ENCODE measurements around the gene TM9SF1. TPM values are rescaled to one million over a fixed set of nuclear protein-coding genes. Genes with fewer than 3 reads are reported as not detected.

The TM9SF1 gene
- total and polyA plus RNA-seq, 2 of the 13 experiments (the other 11 are each of a cell fraction or from before 2014, with no cell fraction given) = 83.2 to 110 TPM

DNA sequence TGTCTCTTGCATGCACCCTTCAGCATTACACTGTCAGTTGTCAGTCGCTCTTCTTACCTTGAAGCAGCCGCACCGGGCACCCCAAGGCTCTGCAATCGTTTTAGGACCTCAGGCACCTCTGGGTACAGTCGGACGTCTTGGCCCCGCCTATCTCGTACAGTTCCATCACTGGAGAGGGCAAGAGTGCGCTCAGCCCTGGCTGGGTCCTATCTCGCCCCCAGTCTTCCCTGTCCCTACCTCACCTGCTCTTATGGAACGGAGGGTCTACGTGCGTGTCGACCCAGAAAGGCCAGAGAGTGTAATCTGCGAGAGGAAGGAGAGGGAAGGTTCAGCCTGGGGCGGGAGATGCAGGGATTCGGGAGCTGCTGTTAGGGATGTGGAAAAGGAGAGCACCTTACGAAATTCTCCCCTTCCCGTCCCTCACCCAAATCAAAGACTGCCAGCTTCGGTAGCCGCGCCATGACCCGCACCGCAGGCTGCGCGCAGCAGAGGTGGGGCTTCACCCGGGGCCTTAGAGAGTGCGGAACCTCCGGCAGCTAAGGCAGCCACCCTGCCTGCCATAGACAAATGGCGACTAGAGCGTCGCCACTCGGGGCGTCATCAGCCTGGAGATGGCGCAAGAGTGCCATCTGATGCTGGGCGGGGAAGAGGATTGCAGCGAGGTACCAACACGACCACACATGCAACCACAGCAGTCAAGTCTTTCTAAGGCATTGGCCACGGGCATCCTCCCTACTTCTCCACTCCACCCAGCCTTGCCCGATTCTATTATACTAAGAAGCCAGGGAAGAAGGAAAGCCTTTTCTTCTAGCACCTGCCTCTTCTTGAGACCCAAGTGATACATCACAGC lies 20.5 kb upstream of the TM9SF1 start, which contains the start of gene MDP1 (continued):
- TF ChIP-seq, protein P1, sequence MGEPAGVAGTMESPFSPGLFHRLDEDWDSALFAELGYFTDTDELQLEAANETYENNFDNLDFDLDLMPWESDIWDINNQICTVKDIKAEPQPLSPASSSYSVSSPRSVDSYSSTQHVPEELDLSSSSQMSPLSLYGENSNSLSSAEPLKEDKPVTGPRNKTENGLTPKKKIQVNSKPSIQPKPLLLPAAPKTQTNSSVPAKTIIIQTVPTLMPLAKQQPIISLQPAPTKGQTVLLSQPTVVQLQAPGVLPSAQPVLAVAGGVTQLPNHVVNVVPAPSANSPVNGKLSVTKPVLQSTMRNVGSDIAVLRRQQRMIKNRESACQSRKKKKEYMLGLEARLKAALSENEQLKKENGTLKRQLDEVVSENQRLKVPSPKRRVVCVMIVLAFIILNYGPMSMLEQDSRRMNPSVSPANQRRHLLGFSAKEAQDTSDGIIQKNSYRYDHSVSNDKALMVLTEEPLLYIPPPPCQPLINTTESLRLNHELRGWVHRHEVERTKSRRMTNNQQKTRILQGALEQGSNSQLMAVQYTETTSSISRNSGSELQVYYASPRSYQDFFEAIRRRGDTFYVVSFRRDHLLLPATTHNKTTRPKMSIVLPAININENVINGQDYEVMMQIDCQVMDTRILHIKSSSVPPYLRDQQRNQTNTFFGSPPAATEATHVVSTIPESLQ (CRISPR knock-in tag; conservative IDR thresholded peaks at IDR 0.05) = peak; percentile 97; the same call in 1 of the 2 replicates
- TF ChIP-seq SNRNP70 (IDR thresholded peaks at IDR 0.05; ENCODE audit: low read depth, low read length) (no peak), RBAK (CRISPR knock-in tag; IDR thresholded peaks at IDR 0.05) (peak; percentile 79), NRL (CRISPR knock-in tag; IDR thresholded peaks at IDR 0.05; ENCODE audit: borderline replicate concordance) (peak; percentile 100), ZNF652 (CRISPR knock-in tag; IDR thresholded peaks at IDR 0.05; ENCODE audit: borderline replicate concordance, low read depth) (peak; percentile 79), ZNF143 (CRISPR knock-in tag; IDR thresholded peaks at IDR 0.05) (peak; percentile 82), ZNF660 (CRISPR knock-in tag; IDR thresholded peaks at IDR 0.05; ENCODE audit: borderline replicate concordance, low read depth) (no peak; the same call in 1 of the 2 replicates), ZC3H13 (CRISPR knock-in tag; IDR thresholded peaks at IDR 0.05) (peak; percentile 96), HDAC1 (CRISPR knock-in tag; IDR thresholded peaks at IDR 0.05) (no peak), YEATS2 (CRISPR knock-in tag; IDR thresholded peaks at IDR 0.05; ENCODE audit: borderline replicate concordance) (peak; percentile 98), GFI1 (CRISPR knock-in tag; IDR thresholded peaks at IDR 0.05; ENCODE audit: borderline replicate concordance) (peak; percentile 85)
- TF ChIP-seq, protein P2, sequence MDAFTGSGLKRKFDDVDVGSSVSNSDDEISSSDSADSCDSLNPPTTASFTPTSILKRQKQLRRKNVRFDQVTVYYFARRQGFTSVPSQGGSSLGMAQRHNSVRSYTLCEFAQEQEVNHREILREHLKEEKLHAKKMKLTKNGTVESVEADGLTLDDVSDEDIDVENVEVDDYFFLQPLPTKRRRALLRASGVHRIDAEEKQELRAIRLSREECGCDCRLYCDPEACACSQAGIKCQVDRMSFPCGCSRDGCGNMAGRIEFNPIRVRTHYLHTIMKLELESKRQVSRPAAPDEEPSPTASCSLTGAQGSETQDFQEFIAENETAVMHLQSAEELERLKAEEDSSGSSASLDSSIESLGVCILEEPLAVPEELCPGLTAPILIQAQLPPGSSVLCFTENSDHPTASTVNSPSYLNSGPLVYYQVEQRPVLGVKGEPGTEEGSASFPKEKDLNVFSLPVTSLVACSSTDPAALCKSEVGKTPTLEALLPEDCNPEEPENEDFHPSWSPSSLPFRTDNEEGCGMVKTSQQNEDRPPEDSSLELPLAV (CRISPR knock-in tag; conservative IDR thresholded peaks at IDR 0.05; ENCODE audit: low read depth) = no peak
- TF ChIP-seq, protein P3, sequence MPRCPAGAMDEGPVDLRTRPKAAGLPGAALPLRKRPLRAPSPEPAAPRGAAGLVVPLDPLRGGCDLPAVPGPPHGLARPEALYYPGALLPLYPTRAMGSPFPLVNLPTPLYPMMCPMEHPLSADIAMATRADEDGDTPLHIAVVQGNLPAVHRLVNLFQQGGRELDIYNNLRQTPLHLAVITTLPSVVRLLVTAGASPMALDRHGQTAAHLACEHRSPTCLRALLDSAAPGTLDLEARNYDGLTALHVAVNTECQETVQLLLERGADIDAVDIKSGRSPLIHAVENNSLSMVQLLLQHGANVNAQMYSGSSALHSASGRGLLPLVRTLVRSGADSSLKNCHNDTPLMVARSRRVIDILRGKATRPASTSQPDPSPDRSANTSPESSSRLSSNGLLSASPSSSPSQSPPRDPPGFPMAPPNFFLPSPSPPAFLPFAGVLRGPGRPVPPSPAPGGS (CRISPR knock-in tag; IDR thresholded peaks at IDR 0.05) = no peak
- TF ChIP-seq, protein P4, sequence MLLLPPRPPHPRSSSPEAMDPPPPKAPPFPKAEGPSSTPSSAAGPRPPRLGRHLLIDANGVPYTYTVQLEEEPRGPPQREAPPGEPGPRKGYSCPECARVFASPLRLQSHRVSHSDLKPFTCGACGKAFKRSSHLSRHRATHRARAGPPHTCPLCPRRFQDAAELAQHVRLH (CRISPR knock-in tag; IDR thresholded peaks at IDR 0.05; ENCODE audit: borderline replicate concordance, low read depth) = peak; percentile 99
- TF ChIP-seq, protein P5, sequence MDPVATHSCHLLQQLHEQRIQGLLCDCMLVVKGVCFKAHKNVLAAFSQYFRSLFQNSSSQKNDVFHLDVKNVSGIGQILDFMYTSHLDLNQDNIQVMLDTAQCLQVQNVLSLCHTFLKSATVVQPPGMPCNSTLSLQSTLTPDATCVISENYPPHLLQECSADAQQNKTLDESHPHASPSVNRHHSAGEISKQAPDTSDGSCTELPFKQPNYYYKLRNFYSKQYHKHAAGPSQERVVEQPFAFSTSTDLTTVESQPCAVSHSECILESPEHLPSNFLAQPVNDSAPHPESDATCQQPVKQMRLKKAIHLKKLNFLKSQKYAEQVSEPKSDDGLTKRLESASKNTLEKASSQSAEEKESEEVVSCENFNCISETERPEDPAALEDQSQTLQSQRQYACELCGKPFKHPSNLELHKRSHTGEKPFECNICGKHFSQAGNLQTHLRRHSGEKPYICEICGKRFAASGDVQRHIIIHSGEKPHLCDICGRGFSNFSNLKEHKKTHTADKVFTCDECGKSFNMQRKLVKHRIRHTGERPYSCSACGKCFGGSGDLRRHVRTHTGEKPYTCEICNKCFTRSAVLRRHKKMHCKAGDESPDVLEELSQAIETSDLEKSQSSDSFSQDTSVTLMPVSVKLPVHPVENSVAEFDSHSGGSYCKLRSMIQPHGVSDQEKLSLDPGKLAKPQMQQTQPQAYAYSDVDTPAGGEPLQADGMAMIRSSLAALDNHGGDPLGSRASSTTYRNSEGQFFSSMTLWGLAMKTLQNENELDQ (CRISPR knock-in tag; IDR thresholded peaks at IDR 0.05; ENCODE audit: borderline replicate concordance) = peak; percentile 90; the same call in 1 of the 2 replicates
- TF ChIP-seq, protein P6, sequence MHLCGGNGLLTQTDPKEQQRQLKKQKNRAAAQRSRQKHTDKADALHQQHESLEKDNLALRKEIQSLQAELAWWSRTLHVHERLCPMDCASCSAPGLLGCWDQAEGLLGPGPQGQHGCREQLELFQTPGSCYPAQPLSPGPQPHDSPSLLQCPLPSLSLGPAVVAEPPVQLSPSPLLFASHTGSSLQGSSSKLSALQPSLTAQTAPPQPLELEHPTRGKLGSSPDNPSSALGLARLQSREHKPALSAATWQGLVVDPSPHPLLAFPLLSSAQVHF (CRISPR knock-in tag; IDR thresholded peaks at IDR 0.05) = peak; percentile 87; the same call in 1 of the 2 replicates
- TF ChIP-seq, protein P7, sequence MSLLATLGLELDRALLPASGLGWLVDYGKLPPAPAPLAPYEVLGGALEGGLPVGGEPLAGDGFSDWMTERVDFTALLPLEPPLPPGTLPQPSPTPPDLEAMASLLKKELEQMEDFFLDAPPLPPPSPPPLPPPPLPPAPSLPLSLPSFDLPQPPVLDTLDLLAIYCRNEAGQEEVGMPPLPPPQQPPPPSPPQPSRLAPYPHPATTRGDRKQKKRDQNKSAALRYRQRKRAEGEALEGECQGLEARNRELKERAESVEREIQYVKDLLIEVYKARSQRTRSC (CRISPR knock-in tag; IDR thresholded peaks at IDR 0.05; ENCODE audit: low read depth) = peak; percentile 96; the same call in 1 of the 2 replicates
